Prostate gland (tissue), 2 donors: ENCODE results near the gene GATA5.

Experiments used
- POLR2A ChIP-seq: fragments of 450-650 bp; IDR thresholded peaks from one replicate; pipeline ENCODE4 v1.6.1; 2016; ENCODE audit warnings: antibody characterized with exemption, mild to moderate bottlenecking
- POLR2AphosphoS5 ChIP-seq: sonication (generic); formaldehyde crosslinking; IDR thresholded peaks from one replicate; pipeline ENCODE4 v1.6.1; 2017; ENCODE audit warnings: antibody characterized with exemption
- TF ChIP-seq, protein P1 (sequence below), 4 experiments: fragments of 200-600 bp in 2 of 4; fragments of 450-650 bp in 2 of 4; sonication (generic) in 2 of 4; IDR thresholded peaks; 1 replicate in 3 of 4; 2 replicates in 1 of 4; pipeline ENCODE4 v1.5.1; 2016 to 2019; ENCODE audit warnings: antibody characterized with exemption in 4 of 4, mild to moderate bottlenecking in 2 of 4, moderate library complexity in 2 of 4

DNA sequence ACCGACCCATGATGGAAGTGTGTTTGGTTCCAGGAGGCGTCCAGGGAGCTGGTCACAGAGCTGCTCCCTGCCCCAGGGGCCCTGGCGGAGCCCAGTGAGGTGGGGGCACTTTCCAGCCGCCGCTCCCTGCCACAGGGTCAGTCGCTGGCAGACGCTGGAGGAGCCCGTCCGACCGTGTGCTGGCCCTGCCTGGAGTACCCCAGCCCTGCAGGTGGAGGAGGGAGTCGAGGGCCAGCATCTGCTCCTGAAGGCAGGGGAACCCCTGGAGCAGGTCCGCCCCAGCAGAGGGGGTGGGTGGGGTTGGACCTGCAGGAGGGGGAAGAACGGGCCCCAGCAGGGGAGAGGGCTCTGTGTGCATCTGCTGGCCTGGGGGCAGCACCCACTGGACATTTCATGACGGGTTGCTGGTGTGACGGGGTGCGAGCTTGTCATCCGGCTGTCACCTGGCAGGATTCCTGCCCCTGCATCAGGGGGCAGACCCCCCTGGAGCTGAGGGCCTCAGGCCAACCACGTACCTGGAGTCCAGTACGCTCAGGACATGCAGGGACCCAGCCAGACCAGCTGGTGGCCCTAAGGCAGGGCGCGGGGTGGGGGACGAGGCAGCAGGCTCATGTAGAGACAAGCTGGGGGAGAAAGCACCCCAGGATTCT lies 32.3 kb upstream of the GATA5 start:
- TF ChIP-seq POLR2AphosphoS5 (no peak), POLR2A (no peak)
- TF ChIP-seq, protein P1, sequence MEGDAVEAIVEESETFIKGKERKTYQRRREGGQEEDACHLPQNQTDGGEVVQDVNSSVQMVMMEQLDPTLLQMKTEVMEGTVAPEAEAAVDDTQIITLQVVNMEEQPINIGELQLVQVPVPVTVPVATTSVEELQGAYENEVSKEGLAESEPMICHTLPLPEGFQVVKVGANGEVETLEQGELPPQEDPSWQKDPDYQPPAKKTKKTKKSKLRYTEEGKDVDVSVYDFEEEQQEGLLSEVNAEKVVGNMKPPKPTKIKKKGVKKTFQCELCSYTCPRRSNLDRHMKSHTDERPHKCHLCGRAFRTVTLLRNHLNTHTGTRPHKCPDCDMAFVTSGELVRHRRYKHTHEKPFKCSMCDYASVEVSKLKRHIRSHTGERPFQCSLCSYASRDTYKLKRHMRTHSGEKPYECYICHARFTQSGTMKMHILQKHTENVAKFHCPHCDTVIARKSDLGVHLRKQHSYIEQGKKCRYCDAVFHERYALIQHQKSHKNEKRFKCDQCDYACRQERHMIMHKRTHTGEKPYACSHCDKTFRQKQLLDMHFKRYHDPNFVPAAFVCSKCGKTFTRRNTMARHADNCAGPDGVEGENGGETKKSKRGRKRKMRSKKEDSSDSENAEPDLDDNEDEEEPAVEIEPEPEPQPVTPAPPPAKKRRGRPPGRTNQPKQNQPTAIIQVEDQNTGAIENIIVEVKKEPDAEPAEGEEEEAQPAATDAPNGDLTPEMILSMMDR (IDR thresholded peaks at IDR 0.05): no peak
